Left ventricle myocardium inferior (tissue), 1 donor: ENCODE results near the gene PLPP4. TPM values are rescaled to one million over a fixed set of nuclear protein-coding genes. Genes with fewer than 3 reads are reported as not detected.
"Not testable (repeated sequence)": the region's sequence is repeated elsewhere in the genome, so short reads cannot be mapped to it uniquely, and the experiment has no call there.

Experiments
- DNase-seq: peaks from one replicate; pipeline ENCODE4 v3.0.0-alpha.2; 2020
- H3K27ac ChIP-seq: fragments of 200-600 bp; replicated peaks from 2 replicates; pipeline ENCODE4 v1.8.0; 2021
- H3K27me3 ChIP-seq: fragments of 200-600 bp; 2 replicates; pipeline ENCODE4 v1.8.0; 2021; ENCODE audit warnings: low read depth
- H3K36me3 ChIP-seq: fragments of 200-600 bp; 2 replicates; pipeline ENCODE4 v1.8.0; 2021
- H3K4me1 ChIP-seq: fragments of 200-600 bp; 2 replicates; pipeline ENCODE4 v1.8.0; 2021
- H3K4me3 ChIP-seq: fragments of 200-600 bp; 2 replicates; pipeline ENCODE4 v1.8.0; 2021; ENCODE audit warnings: mild to moderate bottlenecking, moderate library complexity
- H3K9me3 ChIP-seq: fragments of 200-600 bp; replicated peaks from 2 replicates; pipeline ENCODE4 v1.8.0; 2021
- CTCF ChIP-seq: fragments of 200-600 bp; IDR thresholded peaks from 2 replicates; pipeline ENCODE4 v1.8.0; 2021; ENCODE audit warnings: antibody characterized with exemption, mild to moderate bottlenecking, borderline replicate concordance
- intact Hi-C: fragments of 100-400 bp; cut with micrococcal nuclease; formaldehyde crosslinking; loops from one replicate; pipeline ENCODE4 v1.11.0; 2022
- total RNA-seq: library from RNA; stranded (reverse); fragmentation: NEBNext Ultra II Directional; extraction: Animal tissue kit (Norgen Biotek cat#: 25700); gene quantifications from one replicate; pipeline ENCODE4 v1.2.1, GENCODE V29; 2021
- donor health status: DM: no; HTN: yes; CAD: no; lungs with severe emphysema.

Gene PLPP4
- total RNA-seq, 1 donor from 2014 or later = not detected

GRCh38 chr10:120503689-120504088 is 46.7 kb downstream of the PLPP4 start:
- Histone ChIP-seq H3K4me1 (no peaks in the 10 kb centered on the region), H3K4me3 (no peak overlapping the region), H3K9me3 (no peaks in the 10 kb centered on the region), H3K27me3 (peaks cover 20% of the 10 kb centered on the region), H3K36me3 (no peaks in the 10 kb centered on the region), H3K27ac (no peak overlapping the region)
- intact Hi-C loops = no loop called here
- TF ChIP-seq CTCF = no peak
- no peak for DNase-seq

- H3K9me3 ChIP-seq, H3K4me3 ChIP-seq, H3K27ac ChIP-seq, DNase-seq, H3K4me1 ChIP-seq, intact Hi-C loops, H3K36me3 ChIP-seq: not testable (repeated sequence)
- H3K27me3 ChIP-seq = peaks cover 25% of the 10 kb centered on the region
Measured at GRCh38 chr10:120504227-120504626, 47.2 kb downstream of the PLPP4 start.

GRCh38 chr10:120505056-120505455 is 48.0 kb downstream of the PLPP4 start:
- no peak for TF ChIP-seq CTCF

GRCh38 chr10:120505866-120506265 is 48.8 kb downstream of the PLPP4 start:
- TF ChIP-seq CTCF = no peak
- Histone ChIP-seq H3K27me3 (peaks cover 26% of the 10 kb centered on the region), H3K4me3 (no peak overlapping the region), H3K4me1 (no peaks in the 10 kb centered on the region), H3K36me3 (no peaks in the 10 kb centered on the region), H3K27ac (no peak overlapping the region), H3K9me3 (no peaks in the 10 kb centered on the region)
- intact Hi-C loops = no loop called here
- DNase-seq = no peak

More at GRCh38 chr10:120505056-120505455, 48.0 kb downstream of the PLPP4 start:
- H3K9me3 ChIP-seq = no peaks in the 10 kb centered on the region
- H3K4me1 ChIP-seq = no peaks in the 10 kb centered on the region
- intact Hi-C loops = no loop called here
- H3K27ac ChIP-seq = no peak overlapping the region
- no peaks in the 10 kb centered on the region for H3K36me3 ChIP-seq
- peaks cover 21% of the 10 kb centered on the region for H3K27me3 ChIP-seq
- H3K4me3 ChIP-seq = no peak overlapping the region
- no peak for DNase-seq

- Histone ChIP-seq H3K4me1 (no peaks in the 10 kb centered on the region), H3K4me3 (no peak overlapping the region), H3K36me3 (no peaks in the 10 kb centered on the region), H3K27me3 (peaks cover 34% of the 10 kb centered on the region), H3K27ac (no peak overlapping the region), H3K9me3 (no peaks in the 10 kb centered on the region)
- no peak for TF ChIP-seq CTCF
- DNase-seq = no peak
- intact Hi-C loops = no loop called here
Measured at GRCh38 chr10:120506674-120507073, 49.6 kb downstream of the PLPP4 start.

GRCh38 chr10:120507175-120507574 is 50.1 kb downstream of the PLPP4 start:
- no peak for TF ChIP-seq CTCF
- no peak for DNase-seq
- H3K4me3 ChIP-seq = no peak overlapping the region

More at GRCh38 chr10:120507175-120507574, 50.1 kb downstream of the PLPP4 start:
- H3K36me3 ChIP-seq = no peaks in the 10 kb centered on the region
- H3K4me1 ChIP-seq = no peaks in the 10 kb centered on the region
- H3K27me3 ChIP-seq = peaks cover 35% of the 10 kb centered on the region
- no peaks in the 10 kb centered on the region for H3K9me3 ChIP-seq
- no peak overlapping the region for H3K27ac ChIP-seq
- intact Hi-C loops = no loop called here
